Measurements from ENCODE around the gene EP400.

EP400 gene

DNA sequence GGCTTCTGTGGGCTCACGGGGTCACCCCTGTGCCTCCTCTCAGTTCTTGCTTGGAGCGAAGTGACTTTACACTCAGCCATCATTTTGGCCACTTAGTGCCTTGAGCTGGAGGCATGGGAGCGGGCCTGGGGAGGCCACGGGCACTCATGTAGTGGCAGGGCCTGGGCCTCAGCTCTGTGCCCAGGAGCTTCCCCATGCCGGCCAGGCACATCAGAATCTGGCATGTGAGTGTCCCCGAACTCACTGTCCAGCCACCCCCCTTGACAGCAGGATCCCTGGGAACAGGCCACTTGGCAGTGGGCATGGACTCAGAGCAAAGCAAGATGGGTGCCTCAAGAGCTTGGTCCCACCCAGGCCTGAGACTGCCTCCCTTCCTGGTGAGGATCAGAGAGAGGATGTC is 164.9 kb downstream of the EP400 start:
- H3K36me3 Mint-ChIP-seq, result peaks cover 58% of the 10 kb centered on the region
- no peaks in the 10 kb centered on the region for H3K4me1 Mint-ChIP-seq
- H3K27ac Mint-ChIP-seq, result no peak overlapping the region
- no peaks in the 10 kb centered on the region for H3K9me3 Mint-ChIP-seq
- DNase-seq (ENCODE audit: low spot score in 2 of 2), result no peak
- H3K4me3 Mint-ChIP-seq, result no peak overlapping the region
- no peak for ATAC-seq

DNA sequence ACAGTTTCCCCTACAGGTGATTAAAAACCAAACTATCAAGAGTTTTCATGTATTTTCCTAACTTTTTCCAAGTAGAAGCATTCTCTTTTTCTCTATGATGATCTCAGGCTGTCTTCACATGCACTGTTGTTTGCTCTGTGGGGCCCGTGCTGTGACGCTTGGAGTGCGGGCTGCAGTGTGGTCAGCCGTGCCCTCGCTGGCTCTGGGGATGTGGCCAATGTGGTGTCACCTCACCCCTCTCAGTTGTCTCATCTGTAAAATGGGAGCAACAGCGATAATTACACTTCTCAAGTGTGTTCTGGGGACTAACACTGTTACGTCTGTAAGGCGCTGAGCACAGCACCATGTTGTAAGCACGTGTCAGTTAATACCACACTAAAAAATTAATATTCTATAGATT is 165.8 kb downstream of the EP400 start:
- DNase-seq (ENCODE audit: low spot score in 2 of 2) (no peak), ATAC-seq (no peak)
- peaks cover 64% of the 10 kb centered on the region for H3K36me3 Mint-ChIP-seq
- H3K4me1 Mint-ChIP-seq, result no peaks in the 10 kb centered on the region
- H3K4me3 Mint-ChIP-seq, result no peak overlapping the region
- H3K27ac Mint-ChIP-seq, result no peak overlapping the region
- no peaks in the 10 kb centered on the region for H3K9me3 Mint-ChIP-seq

DNA sequence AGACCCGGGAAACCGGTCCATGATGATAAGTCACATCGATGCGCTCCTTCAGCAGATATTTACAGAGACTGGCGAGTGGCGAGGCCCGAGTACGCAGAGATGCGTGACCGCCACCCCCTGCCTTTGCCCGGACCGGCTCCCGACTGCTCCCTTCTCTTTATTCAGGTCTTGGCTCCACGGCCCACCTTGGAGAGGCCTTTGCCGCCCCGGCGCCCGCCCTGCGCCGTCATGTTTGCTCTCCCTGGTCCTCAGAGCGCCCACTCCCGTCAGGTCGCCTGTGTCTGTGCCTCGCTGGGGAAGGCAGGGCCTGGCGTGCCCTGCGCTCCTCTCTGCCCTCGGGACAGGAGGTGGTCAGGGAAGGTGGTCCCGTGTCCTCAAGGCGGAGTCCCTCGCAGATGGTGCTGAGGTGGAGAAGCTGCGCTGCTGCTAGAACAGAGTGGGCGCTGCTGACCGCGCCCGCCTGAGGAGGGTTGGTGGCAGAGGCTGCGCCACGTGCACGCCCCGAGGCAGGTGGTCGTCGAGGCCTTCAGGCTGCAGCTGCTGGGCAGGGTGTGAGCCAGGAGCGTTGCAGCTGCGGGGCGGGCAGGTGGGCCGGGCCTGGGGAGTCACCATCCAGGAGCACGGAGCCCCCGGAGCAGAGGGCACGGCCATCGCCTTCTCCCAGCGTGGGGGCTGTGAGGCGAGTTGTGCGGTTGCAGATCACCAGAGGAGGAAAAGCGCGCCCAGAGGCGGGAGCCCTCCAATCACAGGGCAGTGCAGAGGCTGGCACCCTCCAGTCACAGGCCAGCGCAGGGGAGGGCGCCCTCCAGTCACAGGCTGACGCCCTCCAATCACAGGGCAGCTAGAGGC is 167.2 kb downstream of the EP400 start:
- peak; percentile 19 for ATAC-seq
- no peak for DNase-seq (ENCODE audit: low spot score in 2 of 2)
- Mint-ChIP-seq H3K4me1 (no peaks in the 10 kb centered on the region), H3K27ac (no peak overlapping the region), H3K4me3 (no peak overlapping the region), H3K36me3 (peaks cover 59% of the 10 kb centered on the region), H3K9me3 (no peaks in the 10 kb centered on the region)

DNA sequence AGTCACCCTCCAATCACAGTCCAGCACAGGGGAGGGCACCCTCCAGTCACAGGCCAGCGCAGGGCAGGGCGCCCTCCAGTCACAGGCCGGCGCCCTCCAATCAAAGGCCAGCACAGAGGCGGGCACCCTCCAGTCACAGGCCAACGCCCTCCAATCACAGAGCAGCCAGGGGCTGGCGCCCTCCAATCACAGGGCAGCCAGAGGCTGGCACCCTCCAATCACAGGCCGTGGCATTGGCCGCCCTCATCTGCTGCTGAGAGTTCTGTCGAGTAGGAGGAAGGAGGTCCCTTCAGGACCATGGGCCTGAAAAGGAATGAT is 167.8 kb downstream of the EP400 start:
- Mint-ChIP-seq H3K4me1 (no peaks in the 10 kb centered on the region), H3K4me3 (no peak overlapping the region), H3K27ac (no peak overlapping the region), H3K9me3 (no peaks in the 10 kb centered on the region), H3K36me3 (peaks cover 55% of the 10 kb centered on the region)
- peak; percentile 47 for ATAC-seq
- no peak for DNase-seq (ENCODE audit: low spot score in 2 of 2)

DNA sequence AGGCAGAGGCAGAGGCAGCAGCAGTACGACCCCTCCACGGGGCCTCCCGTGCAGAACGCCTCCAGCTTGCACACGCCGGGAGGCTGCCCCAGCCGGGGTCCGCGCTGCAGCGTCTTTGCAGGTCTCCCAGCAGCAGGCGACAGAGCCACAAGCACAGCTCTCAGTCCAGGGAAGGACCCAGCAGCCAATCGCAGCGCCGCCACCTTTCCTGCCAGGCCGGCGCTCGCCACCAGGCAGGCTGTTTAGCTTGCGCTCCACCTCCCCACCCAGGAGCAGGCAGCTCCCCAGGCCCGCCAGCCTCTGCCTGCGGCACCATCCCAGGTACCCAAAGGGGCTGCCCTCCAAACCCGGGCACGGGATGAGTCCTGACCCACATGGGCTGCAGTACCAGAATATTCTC is 169.1 kb downstream of the EP400 start:
- Mint-ChIP-seq H3K4me3 (no peak overlapping the region), H3K4me1 (no peaks in the 10 kb centered on the region), H3K36me3 (peaks cover 47% of the 10 kb centered on the region), H3K9me3 (no peaks in the 10 kb centered on the region), H3K27ac (no peak overlapping the region)
- no peak for DNase-seq (ENCODE audit: low spot score in 2 of 2)
- no peak for ATAC-seq

DNA sequence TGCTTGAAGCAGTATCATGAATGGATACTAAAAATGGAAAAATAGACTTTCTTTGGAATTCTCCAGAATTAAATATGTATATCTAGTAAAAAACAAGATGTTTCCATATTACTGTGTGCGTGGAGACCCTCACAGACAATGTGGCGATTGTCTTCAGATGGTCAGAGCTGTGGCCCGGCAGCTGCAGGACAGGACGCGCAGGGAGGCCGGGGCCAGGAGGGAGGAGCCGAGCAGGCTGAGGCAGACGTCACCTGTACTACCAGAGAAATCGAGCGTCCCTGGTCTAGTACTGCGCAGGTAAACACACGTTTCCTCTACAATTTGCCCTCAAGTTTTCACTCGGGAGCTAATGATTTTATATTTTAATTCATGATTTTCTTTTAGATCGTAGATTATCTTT is 171.5 kb downstream of the EP400 start:
- H3K4me3 Mint-ChIP-seq, result no peak overlapping the region
- peaks cover 49% of the 10 kb centered on the region for H3K36me3 Mint-ChIP-seq
- H3K4me1 Mint-ChIP-seq, result no peaks in the 10 kb centered on the region
- ATAC-seq, result no peak
- no peak for DNase-seq (ENCODE audit: low spot score in 2 of 2)
- H3K27ac Mint-ChIP-seq, result no peak overlapping the region
- no peaks in the 10 kb centered on the region for H3K9me3 Mint-ChIP-seq

DNA sequence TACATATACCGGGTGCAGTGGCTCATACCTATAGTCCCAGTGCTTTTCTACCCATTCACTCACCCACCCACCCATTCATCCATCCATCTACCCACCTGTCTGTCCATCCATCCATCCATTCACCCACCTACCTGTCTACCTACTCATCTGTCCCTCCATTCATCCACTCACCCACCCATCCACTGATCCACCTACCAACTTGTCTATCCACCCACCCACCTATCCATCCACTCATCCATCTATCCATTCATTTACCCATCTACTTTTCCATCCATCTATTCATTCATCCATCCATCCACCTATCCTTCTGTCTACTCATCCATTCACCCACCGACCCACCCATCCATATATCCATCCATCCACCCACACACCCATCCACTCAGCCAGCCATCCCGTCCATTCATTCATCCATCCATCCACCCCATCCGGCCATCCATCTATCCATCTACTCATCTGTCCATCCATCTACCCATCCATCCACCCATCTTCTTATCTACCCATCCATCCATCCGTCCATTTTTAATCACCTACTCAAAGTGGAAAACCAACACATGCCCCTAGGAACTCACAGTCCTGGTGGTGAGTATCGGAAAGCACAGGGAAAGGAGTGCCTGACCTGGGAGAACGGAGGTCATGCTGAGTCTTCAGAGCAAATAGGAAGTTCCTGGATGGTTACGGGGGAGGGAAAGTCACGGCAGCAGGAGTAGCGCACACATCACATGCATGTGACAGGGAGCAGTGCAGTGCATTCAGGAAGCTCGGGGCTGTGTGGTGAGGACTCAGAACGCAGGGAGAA is 174.4 kb downstream of the EP400 start:
- Mint-ChIP-seq H3K9me3 (peaks cover 3% of the 10 kb centered on the region), H3K36me3 (peaks cover 70% of the 10 kb centered on the region), H3K27ac (peak overlapping the region; percentile 5), H3K4me1 (no peaks in the 10 kb centered on the region), H3K4me3 (no peak overlapping the region)
- ATAC-seq (no peak), DNase-seq (ENCODE audit: low spot score in 2 of 2) (no peak)

DNA sequence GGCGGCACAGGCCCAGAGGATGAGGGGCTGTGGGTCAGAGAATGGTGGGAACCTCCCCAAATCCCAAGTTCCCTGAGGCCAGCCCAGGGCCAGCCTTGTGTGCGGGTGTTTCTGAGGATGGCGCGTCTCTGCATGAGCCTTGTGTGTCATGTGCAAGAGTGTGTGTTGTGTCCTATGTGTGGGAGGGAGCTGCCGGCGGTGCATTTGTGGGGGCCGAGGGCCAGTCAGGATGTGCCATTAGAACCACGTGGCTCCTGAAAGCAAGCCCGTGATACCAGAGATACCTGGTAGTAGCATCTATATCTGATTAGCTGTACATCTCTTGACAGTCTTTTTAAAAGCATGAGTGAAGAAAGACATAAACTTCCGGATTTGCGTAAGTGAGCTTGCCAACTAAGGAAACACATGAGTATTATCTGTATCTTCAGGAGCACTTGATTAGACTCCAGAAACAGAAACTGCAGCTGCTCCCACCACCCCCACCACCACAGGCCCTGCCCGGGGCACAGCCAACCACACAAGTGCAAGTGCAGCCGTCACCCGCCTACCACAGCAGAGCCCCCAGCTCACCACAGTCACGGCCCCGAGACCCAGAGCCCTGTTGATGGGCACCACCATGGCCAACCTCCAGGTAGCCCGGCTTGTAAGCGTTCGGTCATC is 175.2 kb downstream of the EP400 start:
- no peak for DNase-seq (ENCODE audit: low spot score in 2 of 2)
- Mint-ChIP-seq H3K4me3 (no peak overlapping the region), H3K4me1 (no peaks in the 10 kb centered on the region), H3K36me3 (peaks cover 65% of the 10 kb centered on the region), H3K27ac (no peak overlapping the region), H3K9me3 (peaks cover 3% of the 10 kb centered on the region)
- no peak for ATAC-seq

DNA sequence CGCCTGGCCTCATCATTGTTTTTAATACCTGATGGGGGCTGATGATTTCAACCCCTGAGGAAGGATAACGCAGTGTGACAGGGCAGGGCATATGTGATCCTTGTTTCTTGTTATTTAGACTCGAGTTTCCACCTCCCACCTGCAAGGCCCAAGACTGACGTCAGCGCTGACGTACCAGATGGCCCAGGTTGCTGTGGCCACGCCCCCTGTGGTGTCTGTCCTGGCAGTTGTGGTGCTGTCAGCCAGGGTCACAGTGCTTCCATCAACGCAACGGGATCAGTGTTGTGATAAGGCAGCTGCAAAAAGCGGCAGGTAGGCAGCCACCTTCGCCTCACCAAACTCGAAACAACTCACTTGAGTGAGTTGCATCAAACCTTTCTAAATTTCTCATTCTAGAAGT is 176.0 kb downstream of the EP400 start:
- no peak overlapping the region for H3K27ac Mint-ChIP-seq
- H3K9me3 Mint-ChIP-seq, result peaks cover 3% of the 10 kb centered on the region
- ATAC-seq, result no peak
- DNase-seq (ENCODE audit: low spot score in 2 of 2), result no peak
- H3K4me1 Mint-ChIP-seq, result no peaks in the 10 kb centered on the region
- no peak overlapping the region for H3K4me3 Mint-ChIP-seq
- peaks cover 58% of the 10 kb centered on the region for H3K36me3 Mint-ChIP-seq

DNA sequence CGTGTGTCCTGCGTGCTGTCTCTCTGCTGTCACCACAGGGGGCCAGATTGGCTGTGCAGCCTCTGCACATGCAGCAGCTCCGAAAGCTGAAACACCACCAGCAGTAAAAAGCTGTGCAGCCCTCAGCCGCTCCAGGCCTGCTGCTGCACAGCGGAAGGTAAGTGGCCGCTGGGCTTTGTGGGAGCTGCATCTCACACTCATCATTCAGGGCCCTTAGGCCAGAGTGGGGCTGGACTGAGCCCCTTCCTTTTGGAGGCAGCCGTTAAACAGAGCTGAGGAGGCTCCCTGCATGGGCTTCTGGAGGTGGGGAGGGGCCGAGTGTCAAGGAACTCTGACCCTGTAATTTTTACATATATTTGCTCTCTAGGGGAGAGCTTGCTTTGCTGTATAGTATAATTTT is 177.3 kb downstream of the EP400 start:
- peaks cover 3% of the 10 kb centered on the region for H3K9me3 Mint-ChIP-seq
- H3K4me1 Mint-ChIP-seq, result no peaks in the 10 kb centered on the region
- H3K27ac Mint-ChIP-seq, result no peak overlapping the region
- ATAC-seq, result no peak
- peaks cover 50% of the 10 kb centered on the region for H3K36me3 Mint-ChIP-seq
- no peak for DNase-seq (ENCODE audit: low spot score in 2 of 2)
- H3K4me3 Mint-ChIP-seq, result no peak overlapping the region

DNA sequence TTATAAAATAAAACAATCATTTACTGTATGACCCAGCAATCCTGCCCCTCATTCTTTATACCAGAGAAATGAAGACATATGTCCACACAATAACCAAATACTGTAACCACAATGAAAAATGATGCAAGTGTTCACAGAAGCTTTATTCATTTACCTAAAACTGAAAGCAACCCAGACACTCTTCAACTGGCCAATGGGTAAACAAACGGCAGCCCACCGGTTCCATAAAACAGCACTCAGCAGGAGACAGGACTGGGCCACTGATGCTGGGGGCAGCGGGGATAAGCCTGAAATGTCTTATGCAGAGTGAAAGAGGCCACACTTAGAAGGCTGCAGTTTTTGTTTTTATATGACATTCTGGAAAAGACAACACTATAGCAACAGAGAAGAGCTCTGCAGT is 179.3 kb downstream of the EP400 start:
- DNase-seq (ENCODE audit: low spot score in 2 of 2) (no peak), ATAC-seq (no peak)
- no peak overlapping the region for H3K27ac Mint-ChIP-seq
- H3K9me3 Mint-ChIP-seq, result peaks cover 3% of the 10 kb centered on the region
- no peak overlapping the region for H3K4me3 Mint-ChIP-seq
- peaks cover 43% of the 10 kb centered on the region for H3K36me3 Mint-ChIP-seq
- no peaks in the 10 kb centered on the region for H3K4me1 Mint-ChIP-seq

DNA sequence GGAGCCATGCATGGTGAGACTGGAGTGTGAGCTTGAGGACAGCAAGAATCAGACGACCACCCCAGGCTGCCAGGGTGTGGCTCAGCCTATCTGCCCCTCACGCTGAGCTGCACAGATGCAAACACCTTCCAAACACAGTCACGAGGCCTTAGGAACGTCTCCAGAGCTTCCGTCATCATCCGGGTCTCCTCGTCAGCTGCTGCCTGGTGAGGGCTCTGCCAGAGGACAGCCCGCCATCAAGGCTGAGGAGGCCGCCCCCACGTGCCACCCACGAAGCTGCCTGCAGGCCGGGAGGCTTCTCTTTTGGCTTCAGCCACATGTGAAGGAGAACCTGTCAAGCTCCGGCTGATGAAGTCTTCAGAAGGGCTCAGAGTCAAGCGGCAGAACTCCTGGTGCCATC is 180.9 kb downstream of the EP400 start:
- no peaks in the 10 kb centered on the region for H3K4me1 Mint-ChIP-seq
- DNase-seq (ENCODE audit: low spot score in 2 of 2) (no peak), ATAC-seq (no peak)
- peaks cover 28% of the 10 kb centered on the region for H3K36me3 Mint-ChIP-seq
- no peak overlapping the region for H3K27ac Mint-ChIP-seq
- H3K9me3 Mint-ChIP-seq, result peaks cover 3% of the 10 kb centered on the region
- no peak overlapping the region for H3K4me3 Mint-ChIP-seq

All from stimulated activated effector memory CD8-positive, alpha-beta T cell treated with anti-CD3 and anti-CD28 coated beads, Interleukin-12 subunit alpha, Interleukin-12 subunit beta, amount 100 ng/mL, for 72 hours (primary cell).